Measurements from ENCODE around the gene FAM114A1.
A peak's percentile ranks its signal among the peaks of the same experiment; 100 is the strongest.

The FAM114A1 gene

DNA sequence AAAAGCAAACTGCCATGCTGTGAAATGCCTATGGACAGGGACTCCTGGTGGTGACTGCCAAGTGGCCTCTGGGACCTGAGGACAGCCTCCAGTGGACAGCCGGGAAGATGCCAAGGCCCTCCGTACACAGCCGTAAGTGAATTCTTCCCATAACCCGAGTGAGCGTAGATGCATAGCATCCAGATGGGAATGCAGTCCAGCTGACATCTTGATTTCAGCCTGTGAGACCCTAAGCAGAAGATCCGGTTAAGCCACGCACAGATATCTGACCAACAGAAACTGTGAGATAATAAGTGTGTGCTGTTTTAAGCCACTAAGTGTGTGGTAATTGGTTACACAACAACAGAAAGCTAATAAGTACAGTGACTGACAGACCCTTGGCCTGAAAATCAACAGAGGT lies 108.7 kb downstream of the FAM114A1 start:
- H3K27ac ChIP-seq, result no peak overlapping the region
- TF ChIP-seq, protein P1, sequence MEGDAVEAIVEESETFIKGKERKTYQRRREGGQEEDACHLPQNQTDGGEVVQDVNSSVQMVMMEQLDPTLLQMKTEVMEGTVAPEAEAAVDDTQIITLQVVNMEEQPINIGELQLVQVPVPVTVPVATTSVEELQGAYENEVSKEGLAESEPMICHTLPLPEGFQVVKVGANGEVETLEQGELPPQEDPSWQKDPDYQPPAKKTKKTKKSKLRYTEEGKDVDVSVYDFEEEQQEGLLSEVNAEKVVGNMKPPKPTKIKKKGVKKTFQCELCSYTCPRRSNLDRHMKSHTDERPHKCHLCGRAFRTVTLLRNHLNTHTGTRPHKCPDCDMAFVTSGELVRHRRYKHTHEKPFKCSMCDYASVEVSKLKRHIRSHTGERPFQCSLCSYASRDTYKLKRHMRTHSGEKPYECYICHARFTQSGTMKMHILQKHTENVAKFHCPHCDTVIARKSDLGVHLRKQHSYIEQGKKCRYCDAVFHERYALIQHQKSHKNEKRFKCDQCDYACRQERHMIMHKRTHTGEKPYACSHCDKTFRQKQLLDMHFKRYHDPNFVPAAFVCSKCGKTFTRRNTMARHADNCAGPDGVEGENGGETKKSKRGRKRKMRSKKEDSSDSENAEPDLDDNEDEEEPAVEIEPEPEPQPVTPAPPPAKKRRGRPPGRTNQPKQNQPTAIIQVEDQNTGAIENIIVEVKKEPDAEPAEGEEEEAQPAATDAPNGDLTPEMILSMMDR (conservative IDR thresholded peaks at IDR 0.05), result no peak

DNA sequence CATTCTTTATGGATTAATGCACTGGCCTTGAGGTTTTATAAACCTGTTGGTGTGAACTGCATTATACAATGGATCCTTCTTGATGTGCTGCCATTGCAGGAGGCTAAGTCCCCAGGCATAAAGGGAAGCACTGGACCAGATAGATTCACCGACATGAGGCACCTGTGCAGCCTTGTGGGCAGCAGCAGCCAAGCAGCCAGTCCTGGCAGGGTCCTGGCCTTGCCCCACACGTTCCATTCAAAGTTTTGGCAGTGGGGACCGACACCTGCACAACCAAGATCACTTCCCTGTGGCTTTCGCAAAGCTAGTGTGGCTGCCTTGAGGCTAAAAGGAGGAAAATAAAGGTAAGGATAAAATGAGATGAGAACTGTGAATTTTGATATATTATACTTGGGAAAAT lies 111.5 kb downstream of the FAM114A1 start:
- TF ChIP-seq, protein P1 (conservative IDR thresholded peaks at IDR 0.05), result no peak
- H3K27ac ChIP-seq, result peak overlapping the region; percentile 85; the same call in 1 of the 2 replicates

DNA sequence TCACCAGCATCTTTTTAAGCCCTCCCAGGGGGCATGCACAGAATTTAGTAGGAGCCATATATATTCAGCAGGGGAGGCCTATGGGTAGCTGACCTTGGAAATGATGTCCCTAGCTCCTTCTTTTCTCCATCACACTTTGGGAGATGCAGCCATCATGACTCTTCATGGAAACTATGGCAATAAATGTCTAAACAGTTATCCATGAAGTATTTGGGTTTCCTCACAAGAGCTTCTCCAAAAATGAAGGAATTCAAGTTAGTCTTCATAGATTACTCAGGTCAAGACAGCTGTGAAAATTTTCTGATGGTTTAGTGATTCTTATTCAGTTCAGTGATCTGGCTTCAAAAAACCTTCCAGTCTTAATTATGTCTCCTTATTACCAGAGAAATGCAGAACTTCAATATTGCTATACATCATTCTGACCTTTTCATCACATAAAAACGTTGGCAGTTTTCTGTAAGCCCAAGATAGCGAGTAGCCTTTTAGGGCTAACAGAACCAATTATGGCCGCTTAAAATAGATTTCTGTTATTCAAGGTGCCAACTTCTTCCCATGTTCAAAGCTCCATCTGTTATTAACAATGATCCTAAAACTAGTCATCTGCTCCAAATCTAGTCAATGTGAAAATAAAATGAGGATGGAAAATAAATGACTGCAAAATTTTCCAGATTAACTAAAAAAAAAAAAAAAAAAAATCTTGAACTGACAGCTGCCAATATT lies 112.1 kb downstream of the FAM114A1 start:
- peak overlapping the region; percentile 85 for H3K27ac ChIP-seq
- TF ChIP-seq, protein P1 (conservative IDR thresholded peaks at IDR 0.05), result no peak

DNA sequence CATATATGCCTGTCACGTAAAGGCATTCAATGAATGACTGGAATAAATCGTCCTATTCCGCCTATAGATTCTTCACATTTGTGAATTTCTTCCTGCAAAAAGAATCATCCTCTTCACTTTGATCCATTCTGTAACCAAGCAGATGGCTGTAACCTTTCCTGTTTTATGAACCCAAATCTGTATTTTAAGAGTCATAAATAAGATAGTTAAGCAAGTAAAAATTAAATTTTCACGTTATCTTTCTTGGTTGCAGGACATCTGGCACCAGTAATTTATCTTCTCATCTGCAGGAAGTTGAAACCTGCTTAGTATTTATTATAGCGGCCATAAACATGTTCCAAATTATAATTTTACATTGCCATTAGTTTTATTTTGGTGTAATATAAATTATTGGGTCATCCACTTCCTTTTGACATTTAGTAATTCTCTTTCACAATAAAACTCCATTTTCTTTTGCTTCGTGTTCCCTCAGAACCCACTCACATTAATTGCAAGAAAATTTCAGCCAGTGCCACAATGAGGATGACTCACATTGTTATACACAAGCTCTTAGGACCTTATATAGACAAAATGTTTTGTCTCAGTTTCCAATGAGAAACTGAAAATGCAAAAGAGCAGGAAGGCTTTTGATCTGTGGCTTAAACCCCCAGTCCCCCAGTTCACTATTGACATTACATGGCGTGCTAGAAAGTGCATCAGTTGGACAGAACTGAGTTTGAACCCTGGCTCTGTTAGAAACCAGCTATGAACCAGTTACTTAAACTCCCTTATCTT lies 113.5 kb downstream of the FAM114A1 start:
- H3K27ac ChIP-seq, result peak overlapping the region; percentile 85
- TF ChIP-seq, protein P1 (conservative IDR thresholded peaks at IDR 0.05), result no peak

DNA sequence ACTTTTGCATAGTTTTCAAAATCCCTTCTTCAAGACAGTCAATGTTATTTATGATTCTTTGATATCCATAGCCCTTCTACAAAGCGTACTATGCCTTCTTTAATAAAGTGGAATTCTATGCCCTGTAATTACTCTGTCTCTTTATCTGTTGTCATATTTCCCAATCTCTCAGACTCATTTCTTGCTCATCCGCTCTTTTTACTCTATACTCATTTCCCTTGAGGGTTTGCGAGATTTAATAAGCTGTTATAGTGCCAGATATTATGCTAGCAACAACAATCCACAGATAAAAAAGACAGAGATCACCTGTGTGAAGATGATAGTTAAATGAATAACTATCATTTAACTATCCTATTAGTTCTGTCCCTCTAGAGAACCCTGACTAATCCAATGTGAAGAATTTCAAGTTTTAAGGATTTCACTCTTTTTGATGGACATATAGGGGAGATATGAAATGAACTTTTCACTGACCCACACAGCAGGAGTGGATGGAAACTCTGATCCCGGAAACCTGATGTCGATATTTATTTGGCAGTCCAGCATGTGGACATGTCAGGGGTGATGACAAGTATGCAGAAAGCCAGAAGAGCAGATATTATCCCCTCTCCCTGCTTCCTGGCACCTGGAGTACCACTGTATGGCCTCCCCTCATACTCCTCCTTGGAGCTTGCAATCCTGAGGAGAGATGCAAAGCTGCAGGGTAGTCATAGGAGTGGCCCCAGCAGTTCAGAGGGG lies 114.9 kb downstream of the FAM114A1 start:
- peak overlapping the region; percentile 85 for H3K27ac ChIP-seq
- TF ChIP-seq, protein P1 (conservative IDR thresholded peaks at IDR 0.05), result no peak

DNA sequence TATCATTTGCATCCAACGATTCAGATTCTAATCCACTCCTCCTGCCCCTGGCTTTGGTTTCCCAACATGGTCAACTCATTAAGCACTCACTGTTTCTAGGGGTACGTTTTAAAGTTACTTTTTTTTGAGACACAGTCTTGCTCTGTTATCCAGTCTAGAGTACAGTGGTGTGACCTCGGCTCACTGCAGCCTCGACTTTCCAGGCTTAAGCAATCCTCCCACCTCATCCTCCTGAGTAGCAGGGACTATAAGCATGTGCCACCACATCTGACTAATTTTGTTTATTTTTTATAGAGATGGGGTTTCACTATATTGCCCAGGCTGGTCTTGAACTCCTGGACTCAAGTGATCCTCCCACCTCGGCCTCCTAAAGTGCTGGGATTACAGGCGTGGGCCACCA lies 115.7 kb downstream of the FAM114A1 start:
- H3K27ac ChIP-seq, result peak overlapping the region; percentile 85
- TF ChIP-seq, protein P1 (conservative IDR thresholded peaks at IDR 0.05), result no peak

All from VCaP (cell line).